ENCODE measurements around the gene RAPH1. TPM values are rescaled to one million over a fixed set of nuclear protein-coding genes. Genes with fewer than 3 reads are reported as not detected.

Gene RAPH1
- total RNA-seq, 1 donor from 2014 or later = 50.4 TPM

- Histone ChIP-seq H2AFZ (ENCODE audit: low read depth, low read length) (no peak overlapping the region), H3K4me1 (ENCODE audit: insufficient read depth, low read length) (no peaks in the 10 kb centered on the region), H3K36me3 (ENCODE audit: insufficient read depth, low read length) (peaks cover 8% of the 10 kb centered on the region), H4K20me1 (ENCODE audit: insufficient read depth, low read length) (peaks cover 8% of the 10 kb centered on the region), H3K9ac (ENCODE audit: low read length) (no peak overlapping the region), H3K27me3 (ENCODE audit: insufficient read depth, low read length) (no peaks in the 10 kb centered on the region), H3K79me2 (ENCODE audit: insufficient read depth, low read length) (peaks cover 46% of the 10 kb centered on the region), H3K27ac (ENCODE audit: low read depth, low read length) (no peak overlapping the region), H3K4me3 (ENCODE audit: insufficient read depth, low read depth, low read length) (no peak overlapping the region), H3K4me2 (ENCODE audit: low read length) (no peak overlapping the region), H3K9me3 (ENCODE audit: insufficient read depth, low read depth, low read length) (no peaks in the 10 kb centered on the region)
- Mint-ChIP-seq H3K27me3 (ENCODE audit: low read depth, unreplicated experiment) (no peaks in the 10 kb centered on the region), H3K9me3 (ENCODE audit: unreplicated experiment) (no peaks in the 10 kb centered on the region), H3K4me3 (ENCODE audit: unreplicated experiment) (no peak overlapping the region), H3K27ac (ENCODE audit: unreplicated experiment) (no peak overlapping the region), H3K4me1 (ENCODE audit: low read depth, unreplicated experiment) (no peaks in the 10 kb centered on the region), H3K36me3 (ENCODE audit: low read depth, unreplicated experiment) (no peaks in the 10 kb centered on the region)
- no peak for TF ChIP-seq CTCF (IDR thresholded peaks at IDR 0.05; ENCODE audit: insufficient read depth, low read depth, low read length)
- TF ChIP-seq EZH2 (IDR thresholded peaks at IDR 0.05; ENCODE audit: insufficient read depth, low read length) = no peak
- FAIRE-seq (no peak), DNase-seq (ENCODE audit: low read depth) (no peak)
Measured at GRCh38 chr2:203469546-203469945, 65.6 kb downstream of the RAPH1 start.

GRCh38 chr2:203463266-203463678, 71.8 kb downstream of the RAPH1 start:
- no peaks in the 10 kb centered on the region for H3K27me3 ChIP-seq (ENCODE audit: insufficient read depth, low read length)
- FAIRE-seq = no peak
- no peak overlapping the region for H2AFZ ChIP-seq (ENCODE audit: low read depth, low read length)
- H3K4me1 ChIP-seq (ENCODE audit: insufficient read depth, low read length) = no peaks in the 10 kb centered on the region
- H3K9me3 ChIP-seq (ENCODE audit: insufficient read depth, low read depth, low read length) = no peaks in the 10 kb centered on the region
- no peak for DNase-seq (ENCODE audit: low read depth)
- no peak overlapping the region for H3K27ac Mint-ChIP-seq (ENCODE audit: unreplicated experiment)
- TF ChIP-seq EZH2 (IDR thresholded peaks at IDR 0.05; ENCODE audit: insufficient read depth, low read length) (no peak), CTCF (IDR thresholded peaks at IDR 0.05; ENCODE audit: insufficient read depth, low read depth, low read length) (no peak)
- no peaks in the 10 kb centered on the region for H3K4me1 Mint-ChIP-seq (ENCODE audit: low read depth, unreplicated experiment)
- no peak overlapping the region for H3K4me3 ChIP-seq (ENCODE audit: insufficient read depth, low read depth, low read length)
- H3K9me3 Mint-ChIP-seq (ENCODE audit: unreplicated experiment) = no peaks in the 10 kb centered on the region
- H3K4me3 Mint-ChIP-seq (ENCODE audit: unreplicated experiment) = no peak overlapping the region
- H3K36me3 ChIP-seq (ENCODE audit: insufficient read depth, low read length) = peaks cover 28% of the 10 kb centered on the region
- no peak overlapping the region for H3K9ac ChIP-seq (ENCODE audit: low read length)
- H3K36me3 Mint-ChIP-seq (ENCODE audit: low read depth, unreplicated experiment) = no peaks in the 10 kb centered on the region
- no peak overlapping the region for H3K27ac ChIP-seq (ENCODE audit: low read depth, low read length)
- no peak overlapping the region for H3K4me2 ChIP-seq (ENCODE audit: low read length)
- H3K27me3 Mint-ChIP-seq (ENCODE audit: low read depth, unreplicated experiment) = no peaks in the 10 kb centered on the region
- H4K20me1 ChIP-seq (ENCODE audit: insufficient read depth, low read length) = peaks cover under 1% of the 10 kb centered on the region
- peaks cover 29% of the 10 kb centered on the region for H3K79me2 ChIP-seq (ENCODE audit: insufficient read depth, low read length)

- H3K36me3 Mint-ChIP-seq (ENCODE audit: low read depth, unreplicated experiment) = peaks cover 3% of the 10 kb centered on the region
- no peaks in the 10 kb centered on the region for H3K27me3 Mint-ChIP-seq (ENCODE audit: low read depth, unreplicated experiment)
- H3K9me3 Mint-ChIP-seq (ENCODE audit: unreplicated experiment) = no peaks in the 10 kb centered on the region
- no peak overlapping the region for H3K4me2 ChIP-seq (ENCODE audit: low read length)
- H3K9ac ChIP-seq (ENCODE audit: low read length) = no peak overlapping the region
- H3K36me3 ChIP-seq (ENCODE audit: insufficient read depth, low read length) = peaks cover 35% of the 10 kb centered on the region
- H3K4me3 ChIP-seq (ENCODE audit: insufficient read depth, low read depth, low read length) = no peak overlapping the region
- no peaks in the 10 kb centered on the region for H4K20me1 ChIP-seq (ENCODE audit: insufficient read depth, low read length)
- no peak overlapping the region for H3K27ac Mint-ChIP-seq (ENCODE audit: unreplicated experiment)
- H3K27me3 ChIP-seq (ENCODE audit: insufficient read depth, low read length) = no peaks in the 10 kb centered on the region
- H3K4me3 Mint-ChIP-seq (ENCODE audit: unreplicated experiment) = no peak overlapping the region
- no peak overlapping the region for H3K27ac ChIP-seq (ENCODE audit: low read depth, low read length)
- DNase-seq (ENCODE audit: low read depth) (no peak), FAIRE-seq (no peak)
- H3K79me2 ChIP-seq (ENCODE audit: insufficient read depth, low read length) = peaks cover 28% of the 10 kb centered on the region
- H2AFZ ChIP-seq (ENCODE audit: low read depth, low read length) = no peak overlapping the region
- H3K4me1 Mint-ChIP-seq (ENCODE audit: low read depth, unreplicated experiment) = no peaks in the 10 kb centered on the region
- no peaks in the 10 kb centered on the region for H3K4me1 ChIP-seq (ENCODE audit: insufficient read depth, low read length)
- TF ChIP-seq CTCF (IDR thresholded peaks at IDR 0.05; ENCODE audit: insufficient read depth, low read depth, low read length) (no peak), EZH2 (IDR thresholded peaks at IDR 0.05; ENCODE audit: insufficient read depth, low read length) (no peak)
- no peaks in the 10 kb centered on the region for H3K9me3 ChIP-seq (ENCODE audit: insufficient read depth, low read depth, low read length)
Measured at GRCh38 chr2:203462308-203462707, 72.8 kb downstream of the RAPH1 start.
